OCI-LY1 (cell line): ENCODE data around the gene KCNK2.

Experiments
- CTCF ChIP-seq: fragments of 200-600 bp; sonication (generic), shearing (Covaris generic); IDR thresholded peaks from 2 replicates; pipeline ENCODE4 v1.5.1; 2017; ENCODE audit warnings: mild to moderate bottlenecking, antibody characterized with exemption, low read length, moderate library complexity, mixed read lengths
- EZH2 ChIP-seq: fragments of 200-600 bp; sonication (generic), shearing (Covaris generic); IDR thresholded peaks from 2 replicates; pipeline ENCODE4 v1.8.0; 2017; ENCODE audit warnings: borderline replicate concordance, mixed run types, mild to moderate bottlenecking, antibody characterized with exemption, low read length, moderate library complexity, mixed read lengths

GRCh38 chr1:215084621-215085020, 2.1 kb downstream of the KCNK2 start:
- TF ChIP-seq CTCF (no peak), EZH2 (no peak)
